GM23248 (cell line): ENCODE data around the gene B4GALT6. TPM values are rescaled to one million over a fixed set of nuclear protein-coding genes. Genes with fewer than 3 reads are reported as not detected.

ENCODE experiments used
- DNase-seq: peaks from one replicate; pipeline ENCODE4 v3.0.0-alpha.2; 2015
- H2AFZ ChIP-seq: fragments of 200-600 bp; sonication (generic); 2 replicates; pipeline ENCODE4 v1.6.1; 2016; ENCODE audit warnings: antibody characterized with exemption
- H3F3A ChIP-seq: fragments of 200-600 bp; sonication (generic); 2 replicates; pipeline ENCODE4 v1.6.1; 2016; ENCODE audit warnings: mild to moderate bottlenecking, antibody characterized with exemption, mixed run types; ENCODE audit not compliant: insufficient read depth
- H3K27ac ChIP-seq: fragments of 200-600 bp; sonication (generic); 2 replicates; pipeline ENCODE4 v1.5.1; 2016; ENCODE audit warnings: mild to moderate bottlenecking
- H3K27me3 ChIP-seq: fragments of 200-600 bp; sonication (generic); replicated peaks from 2 replicates; pipeline ENCODE4 v1.6.1; 2016; ENCODE audit warnings: mild to moderate bottlenecking; ENCODE audit not compliant: insufficient read depth
- H3K36me3 ChIP-seq: fragments of 200-600 bp; sonication (generic); 2 replicates; pipeline ENCODE4 v1.6.1; 2016; ENCODE audit warnings: low read depth, mild to moderate bottlenecking
- H3K4me1 ChIP-seq: fragments of 200-600 bp; sonication (generic); 2 replicates; pipeline ENCODE4 v1.6.1; 2016; ENCODE audit warnings: mild to moderate bottlenecking; ENCODE audit not compliant: insufficient read depth
- H3K4me2 ChIP-seq: fragments of 200-600 bp; sonication (generic); one replicate; pipeline ENCODE4 v1.6.1; 2016; ENCODE audit warnings: mild to moderate bottlenecking; ENCODE audit not compliant: unreplicated experiment
- H3K4me3 ChIP-seq: fragments of 200-600 bp; sonication (generic); 2 replicates; pipeline ENCODE4 v1.5.1; 2016; ENCODE audit warnings: mild to moderate bottlenecking
- H3K79me2 ChIP-seq: fragments of 200-600 bp; sonication (generic); 2 replicates; pipeline ENCODE4 v1.6.1; 2016; ENCODE audit warnings: mild to moderate bottlenecking; ENCODE audit not compliant: insufficient read depth
- H3K9ac ChIP-seq: fragments of 200-600 bp; sonication (generic); 2 replicates; pipeline ENCODE4 v1.6.1; 2016; ENCODE audit warnings: mild to moderate bottlenecking
- H3K9me2 ChIP-seq: fragments of 200-600 bp; sonication (generic); 2 replicates; pipeline ENCODE4 v1.6.1; 2016; ENCODE audit warnings: mixed run types, mild to moderate bottlenecking, moderate library complexity; ENCODE audit not compliant: insufficient read depth
- H3K9me3 ChIP-seq: fragments of 200-600 bp; sonication (generic); one replicate; pipeline ENCODE4 v1.6.1; 2017; ENCODE audit warnings: low read depth
- H4K20me1 ChIP-seq: fragments of 200-600 bp; sonication (generic); 2 replicates; pipeline ENCODE4 v1.6.0; 2016; ENCODE audit not compliant: insufficient read depth
- EZH2 ChIP-seq: fragments of 200-600 bp; sonication (generic); IDR thresholded peaks from 2 replicates; pipeline ENCODE4 v1.6.1; 2018; ENCODE audit warnings: antibody characterized with exemption, mild to moderate bottlenecking; ENCODE audit not compliant: insufficient read depth, poor library complexity, severe bottlenecking
- EZH2phosphoT487 ChIP-seq: fragments of 200-600 bp; sonication (generic); IDR thresholded peaks from 2 replicates; pipeline ENCODE4 v1.6.1; 2018; ENCODE audit warnings: antibody characterized with exemption, moderate library complexity, mild to moderate bottlenecking, low read depth; ENCODE audit not compliant: insufficient read depth
- WGBS, 2 experiments: methylation state at CpG; one replicate each; pipeline ENCODE4 v1.1.6; 2015 to 2017; ENCODE audit warnings: low lambda C conversion rate in 2 of 2, low coverage in 1 of 2; ENCODE audit errors: missing lambda C conversion rate in 2 of 2; 5-methylcytosine and 5-hydroxymethylcytosine counted together
- in situ Hi-C: fragments of 300-500 bp; cut with MboI; formaldehyde crosslinking; loops from 2 replicates; pipeline ENCODE4 v1.15.0; 2020
- polyA plus RNA-seq: library from polyadenylated mRNA; unstranded; fragments of >200 nt; fragmentation: Nextera tagmentation; extraction: Ambion mirVana; gene quantifications from 2 replicates; pipeline ENCODE4 v1.2.1, GENCODE V29; 2016
- total RNA-seq: library from RNA; depleted of rRNA; stranded (reverse); fragments of >200 nt; shearing (Covaris generic); gene quantifications from 2 replicates; pipeline ENCODE4 v1.2.3, GENCODE V29; 2014

B4GALT6 gene
- total and polyA plus RNA-seq, 2 experiments from 2014 or later: 1.2 to 2.4 TPM

DNA sequence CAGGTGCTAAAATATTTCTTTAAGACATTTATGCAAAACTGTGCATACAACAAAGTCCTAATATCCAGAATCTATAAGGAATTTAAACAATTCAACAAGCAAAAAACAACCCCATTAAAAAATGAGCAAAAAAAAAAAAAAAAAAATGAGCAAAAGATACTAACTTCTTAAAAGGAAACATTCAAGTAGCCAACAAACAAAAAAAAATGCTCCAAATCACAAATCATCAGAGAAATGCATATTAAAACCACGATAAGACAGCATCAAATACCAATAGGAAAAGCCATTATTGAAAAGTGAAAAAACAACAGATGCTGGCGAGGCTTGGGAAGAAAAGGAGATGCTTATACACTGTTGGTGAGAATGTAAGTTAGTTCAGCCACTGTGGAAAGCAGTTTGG is 34.9 kb downstream of the B4GALT6 start:
- Histone ChIP-seq H4K20me1 (no peaks in the 10 kb centered on the region), H3K4me1 (peaks cover 14% of the 10 kb centered on the region), H3K9ac (no peak overlapping the region), H3K79me2 (no peaks in the 10 kb centered on the region), H3K9me3 (no peaks in the 10 kb centered on the region), H3K36me3 (no peaks in the 10 kb centered on the region), H3K27ac (no peak overlapping the region), H3K27me3 (no peaks in the 10 kb centered on the region), H3F3A (peaks cover 10% of the 10 kb centered on the region; the same call in 1 of the 2 replicates), H3K4me2 (peak overlapping the region; percentile 29), H3K9me2 (no peaks in the 10 kb centered on the region), H3K4me3 (no peak overlapping the region), H2AFZ (no peak overlapping the region)
- DNase-seq: no peak
- TF ChIP-seq EZH2phosphoT487 (no peak), EZH2 (no peak)
- in situ Hi-C loops: no loop called here
- WGBS, 2 experiments: 74 to 77% methylated on average over 2 of the region's 2 CpGs

DNA sequence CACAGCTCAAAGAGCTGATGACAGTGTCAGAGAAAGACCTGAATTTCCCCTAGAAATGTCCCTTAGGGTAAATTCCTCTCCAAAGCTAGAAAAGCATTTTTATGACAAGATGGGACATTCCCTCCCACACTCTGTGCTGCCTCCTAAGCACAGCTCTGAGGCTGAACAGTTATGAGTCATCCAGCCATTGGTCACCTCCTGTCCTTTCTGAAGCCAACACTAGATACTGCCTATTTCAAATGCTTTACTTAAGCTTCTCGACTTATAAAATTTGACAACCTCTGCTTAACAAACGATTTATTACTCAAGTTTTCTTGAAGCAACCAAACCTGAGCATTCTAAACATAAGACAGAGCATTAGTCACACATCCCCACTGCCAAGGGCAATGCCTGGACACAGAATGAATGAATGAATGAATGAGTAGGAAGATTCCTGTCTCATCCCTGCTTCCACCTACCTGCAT is 35.4 kb downstream of the B4GALT6 start:
- no peaks in the 10 kb centered on the region for H4K20me1 ChIP-seq
- H3F3A ChIP-seq: peaks cover 10% of the 10 kb centered on the region; the same call in 1 of the 2 replicates
- H3K4me2 ChIP-seq: peak overlapping the region; percentile 29
- H3K27me3 ChIP-seq: no peaks in the 10 kb centered on the region
- DNase-seq: peak; percentile 78
- 0 out of 2 replicates have a peak overlapping the region, but pooled peaks have one; percentile 21 for H3K27ac ChIP-seq
- no peaks in the 10 kb centered on the region for H3K9me2 ChIP-seq
- H3K4me3 ChIP-seq: no peak overlapping the region
- H3K79me2 ChIP-seq: no peaks in the 10 kb centered on the region
- peaks cover 14% of the 10 kb centered on the region for H3K4me1 ChIP-seq
- H2AFZ ChIP-seq: no peak overlapping the region
- no peaks in the 10 kb centered on the region for H3K9me3 ChIP-seq
- TF ChIP-seq EZH2: no peak
- no peak for TF ChIP-seq EZH2phosphoT487
- in situ Hi-C loops: no loop called here
- H3K9ac ChIP-seq: no peak overlapping the region
- 26 to 35% methylated on average over 2 of the region's 2 CpGs for WGBS, 2 experiments
- no peaks in the 10 kb centered on the region for H3K36me3 ChIP-seq

DNA sequence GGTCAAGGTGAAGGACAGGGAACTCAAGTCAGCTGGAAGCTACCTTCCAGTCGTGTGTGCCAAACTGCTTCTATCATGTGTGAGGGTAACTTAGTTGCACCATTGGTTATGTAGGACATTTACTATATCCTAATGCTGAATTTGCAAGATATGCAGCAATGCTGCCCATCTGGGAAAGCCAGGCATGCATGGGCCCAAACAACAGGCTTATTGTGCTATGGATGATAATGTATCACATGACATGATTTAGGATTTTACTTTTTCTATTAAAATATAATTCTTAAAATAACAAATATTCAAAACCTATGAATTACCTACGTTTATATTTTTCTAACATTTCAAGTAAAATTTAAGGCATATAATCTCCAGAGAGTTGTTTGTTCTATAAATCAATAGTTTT is 35.9 kb downstream of the B4GALT6 start:
- Histone ChIP-seq H3K4me2 (peak overlapping the region; percentile 29), H2AFZ (no peak overlapping the region), H3K9me2 (no peaks in the 10 kb centered on the region), H3K9ac (no peak overlapping the region), H3F3A (peaks cover 10% of the 10 kb centered on the region; the same call in 1 of the 2 replicates), H3K36me3 (no peaks in the 10 kb centered on the region), H4K20me1 (no peaks in the 10 kb centered on the region), H3K27me3 (no peaks in the 10 kb centered on the region), H3K27ac (0 out of 2 replicates have a peak overlapping the region, but pooled peaks have one; percentile 21), H3K79me2 (no peaks in the 10 kb centered on the region), H3K4me3 (no peak overlapping the region), H3K4me1 (peaks cover 19% of the 10 kb centered on the region), H3K9me3 (no peaks in the 10 kb centered on the region)
- in situ Hi-C loops: no loop called here
- TF ChIP-seq EZH2 (no peak), EZH2phosphoT487 (no peak)
- 74 to 77% methylated on average over 2 of the region's 2 CpGs for WGBS, 2 experiments
- no peak for DNase-seq

DNA sequence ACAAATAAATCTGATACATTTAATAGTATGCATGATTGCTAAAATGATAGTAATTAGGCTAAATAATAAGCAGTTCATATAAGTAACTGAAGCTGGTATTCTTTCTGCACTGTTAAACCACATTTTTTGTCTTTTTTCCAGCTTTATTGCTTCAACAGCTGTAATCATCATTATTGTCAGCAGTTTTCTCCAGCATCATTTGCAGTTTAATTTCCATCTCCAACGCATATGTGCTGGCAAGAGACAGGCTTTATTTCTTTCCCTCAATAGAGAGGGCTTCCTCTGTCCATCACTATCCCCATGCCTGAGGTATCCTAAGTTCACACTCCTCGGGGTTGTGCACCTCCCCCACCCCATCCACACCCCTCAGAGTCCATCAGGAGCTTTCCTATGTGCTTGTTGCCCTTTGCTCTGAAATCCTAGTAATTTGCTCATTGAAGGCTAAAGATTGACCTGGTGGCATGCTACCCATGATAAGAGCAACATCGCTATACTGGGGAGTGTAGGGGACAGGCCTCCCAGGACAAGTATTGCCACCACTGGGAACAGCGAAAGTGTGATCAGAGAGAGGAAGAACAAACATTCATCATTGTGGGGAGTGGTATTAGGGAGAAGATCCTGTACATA is 37.1 kb downstream of the B4GALT6 start:
- H3K27ac ChIP-seq: no peak overlapping the region
- no peak overlapping the region for H3K9ac ChIP-seq
- no peaks in the 10 kb centered on the region for H3K9me2 ChIP-seq
- H3K27me3 ChIP-seq: no peaks in the 10 kb centered on the region
- no peak overlapping the region for H3K4me2 ChIP-seq
- in situ Hi-C loops: no loop called here
- 65 to 67% methylated on average over 4 of the region's 4 CpGs for WGBS, 2 experiments
- TF ChIP-seq EZH2: no peak
- no peak for TF ChIP-seq EZH2phosphoT487
- no peaks in the 10 kb centered on the region for H3K9me3 ChIP-seq
- H3K4me1 ChIP-seq: peaks cover 29% of the 10 kb centered on the region
- no peaks in the 10 kb centered on the region for H3K36me3 ChIP-seq
- H2AFZ ChIP-seq: no peak overlapping the region
- no peak for DNase-seq
- H4K20me1 ChIP-seq: no peaks in the 10 kb centered on the region
- no peak overlapping the region for H3K4me3 ChIP-seq
- no peaks in the 10 kb centered on the region for H3K79me2 ChIP-seq
- peaks cover 10% of the 10 kb centered on the region; the same call in 1 of the 2 replicates for H3F3A ChIP-seq
